ENCODE data around the gene ZNF609. TPM values are rescaled to one million over a fixed set of nuclear protein-coding genes. Genes with fewer than 3 reads are reported as not detected.

ZNF609 gene
- 21.7 and 23.8 TPM in 2 replicates for total RNA-seq (2014; rRNA removed; shearing (Covaris generic))

GRCh38 chr15:64460206-64460723, at the start of gene ZNF609:
ZNF609 (plus strand) TSS chr15:64460578; CDS start chr15:64499420, 38,842 bp downstream.

Small RNA genes within 50 kb of the gene (small RNA-seq; reads per million reads assigned to genes)
- not detected for gene AC100830.2
- gene RF00019 = not detected
- gene RNU6-549P = not detected

Other genes starting within 250 kb of the ZNF609 start
- 11.2 and 13.9 TPM in 2 replicates for gene CSNK1G1, start 104.4 kb upstream of the ZNF609 start, total RNA-seq (2014; rRNA removed; shearing (Covaris generic))
- 56.8 and 59.8 TPM in 2 replicates for gene PCLAF, start 79.1 kb upstream of the ZNF609 start, total RNA-seq (2014; rRNA removed; shearing (Covaris generic))
- gene TRIP4, start 72.7 kb upstream of the ZNF609 start, total RNA-seq (2014; rRNA removed; shearing (Covaris generic)) = 6.9 and 7.5 TPM in 2 replicates